Astrocyte (in vitro differentiated cells and primary cell): Measurements from ENCODE around the gene SRC. TPM values are rescaled to one million over a fixed set of nuclear protein-coding genes. Genes with fewer than 3 reads are reported as not detected.
A peak's percentile ranks its signal among the peaks of the same experiment; 100 is the strongest.

ENCODE experiments used
- DNase-seq: peaks from one replicate; pipeline ENCODE4 v3.0.0-alpha.2; 2010; ENCODE audit warnings: low read depth
- FAIRE-seq: peaks from 2 replicates; lab custom pipeline; 2011; peaks lifted over from hg19 to GRCh38; lab: Jason Lieb, UNC
- H2AFZ ChIP-seq: 2 replicates; pipeline ENCODE4 v1.6.0; 2012; ENCODE audit warnings: low read depth, low read length, inconsistent platforms
- H3K27ac ChIP-seq: 2 replicates; pipeline ENCODE4 v1.5.1; 2011; ENCODE audit warnings: low read depth, low read length, inconsistent platforms
- H3K27me3 ChIP-seq: 2 replicates; pipeline ENCODE4 v1.6.0; 2011; ENCODE audit warnings: low read length, inconsistent platforms; ENCODE audit not compliant: insufficient read depth
- H3K36me3 ChIP-seq: 2 replicates; pipeline ENCODE4 v1.5.1; 2011; ENCODE audit warnings: low read length, inconsistent platforms; ENCODE audit not compliant: insufficient read depth
- H3K4me1 ChIP-seq: 2 replicates; pipeline ENCODE4 v1.5.1; 2011; ENCODE audit warnings: low read length, inconsistent platforms; ENCODE audit not compliant: insufficient read depth
- H3K4me2 ChIP-seq: 2 replicates; pipeline ENCODE4 v1.6.0; 2012; ENCODE audit warnings: low read length, inconsistent platforms
- H3K4me3 ChIP-seq: 2 replicates; pipeline ENCODE4 v1.5.1; 2011; ENCODE audit warnings: low read depth, mild to moderate bottlenecking, low read length, inconsistent platforms; ENCODE audit not compliant: insufficient read depth
- H3K79me2 ChIP-seq: 2 replicates; pipeline ENCODE4 v1.6.0; 2012; ENCODE audit warnings: mild to moderate bottlenecking, low read length, inconsistent platforms; ENCODE audit not compliant: insufficient read depth
- H3K9ac ChIP-seq: 2 replicates; pipeline ENCODE4 v1.6.0; 2012; ENCODE audit warnings: mild to moderate bottlenecking, low read length, inconsistent platforms
- H3K9me3 ChIP-seq: 2 replicates; pipeline ENCODE4 v1.5.1; 2012; ENCODE audit warnings: low read depth, mild to moderate bottlenecking, low read length, inconsistent platforms; ENCODE audit not compliant: insufficient read depth
- H4K20me1 ChIP-seq: 2 replicates; pipeline ENCODE4 v1.6.0; 2012; ENCODE audit warnings: low read length, inconsistent platforms; ENCODE audit not compliant: insufficient read depth
- H3K27ac Mint-ChIP-seq: one replicate; pipeline ENCODE4 v1.8.0; 2021; ENCODE audit warnings: mild to moderate bottlenecking, mixed read lengths; ENCODE audit not compliant: unreplicated experiment
- H3K27me3 Mint-ChIP-seq: one replicate; pipeline ENCODE4 v1.8.0; 2021; ENCODE audit warnings: low read depth, mixed read lengths; ENCODE audit not compliant: unreplicated experiment
- H3K36me3 Mint-ChIP-seq: one replicate; pipeline ENCODE4 v1.8.0; 2021; ENCODE audit warnings: low read depth, mixed read lengths; ENCODE audit not compliant: unreplicated experiment
- H3K4me1 Mint-ChIP-seq: one replicate; pipeline ENCODE4 v1.8.0; 2021; ENCODE audit warnings: low read depth, mixed read lengths; ENCODE audit not compliant: unreplicated experiment
- H3K4me3 Mint-ChIP-seq: one replicate; pipeline ENCODE4 v1.8.0; 2021; ENCODE audit warnings: mild to moderate bottlenecking, moderate library complexity, mixed read lengths; ENCODE audit not compliant: unreplicated experiment
- H3K9me3 Mint-ChIP-seq: one replicate; pipeline ENCODE4 v1.8.0; 2021; ENCODE audit warnings: mild to moderate bottlenecking, mixed read lengths; ENCODE audit not compliant: unreplicated experiment
- CTCF ChIP-seq: IDR thresholded peaks from 2 replicates; pipeline ENCODE4 v1.5.1; 2011; ENCODE audit warnings: low read depth, mild to moderate bottlenecking, inconsistent platforms, low read length, moderate library complexity; ENCODE audit not compliant: insufficient read depth
- EZH2 ChIP-seq: IDR thresholded peaks from 2 replicates; pipeline ENCODE4 v1.6.1; 2012; ENCODE audit warnings: mild to moderate bottlenecking, low read length, inconsistent platforms; ENCODE audit not compliant: insufficient read depth
- total RNA-seq: library from RNA; stranded (reverse); gene quantifications from 2 replicates; pipeline ENCODE4 v1.2.1, GENCODE V29; 2021

The SRC gene
- total RNA-seq, 1 donor from 2014 or later = 33.4 TPM

DNA sequence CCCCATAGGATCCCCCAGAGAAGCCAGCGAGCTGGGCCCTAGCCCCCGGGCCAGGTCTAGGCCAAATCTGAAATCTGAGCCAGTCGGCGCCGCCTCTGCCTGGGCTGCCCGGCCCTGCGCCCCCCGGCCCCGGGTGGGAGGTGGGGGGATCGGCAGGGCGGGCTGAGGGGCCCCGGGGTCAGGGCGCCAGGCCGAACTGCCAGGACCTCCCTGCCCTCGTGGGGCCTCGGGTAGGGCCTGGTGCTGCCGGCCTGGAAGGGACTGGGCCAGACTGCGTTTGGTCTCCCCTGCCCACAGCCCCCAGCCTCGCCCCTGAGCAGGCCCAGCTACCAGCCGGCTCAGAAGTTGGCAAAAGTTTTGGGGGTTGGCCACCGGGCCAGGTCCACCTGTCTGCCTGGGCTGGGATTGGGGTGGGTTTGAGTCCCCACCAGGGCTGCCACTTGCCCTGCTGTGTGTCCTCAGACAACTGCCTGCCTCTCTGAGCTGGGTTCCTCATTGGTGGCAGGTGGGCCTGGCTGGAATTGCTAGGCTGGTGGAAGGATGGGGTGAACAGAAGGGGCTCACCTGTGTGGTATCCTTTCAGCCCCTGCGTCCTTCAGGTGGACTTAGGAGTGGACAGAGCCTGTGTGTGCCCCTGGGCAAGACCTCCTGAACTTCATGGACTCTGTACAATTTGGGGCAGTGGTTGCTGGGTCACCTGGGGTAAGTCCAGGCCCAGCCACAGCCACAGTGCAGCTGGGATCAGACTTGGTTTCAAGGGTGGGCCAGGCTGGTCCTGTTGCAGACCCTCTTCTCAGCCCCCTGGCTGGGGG is 801 bp downstream of the SRC start:
- no peaks in the 10 kb centered on the region for H3K9me3 Mint-ChIP-seq
- Histone ChIP-seq H3K36me3 (no peaks in the 10 kb centered on the region), H3K4me1 (peaks cover 18% of the 10 kb centered on the region), H3K27me3 (no peaks in the 10 kb centered on the region), H3K4me2 (peak overlapping the region; percentile 86), H3K9me3 (no peaks in the 10 kb centered on the region), H4K20me1 (peaks cover 50% of the 10 kb centered on the region), H3K79me2 (peaks cover 53% of the 10 kb centered on the region), H2AFZ (no peak overlapping the region), H3K9ac (peak overlapping the region; percentile 74), H3K4me3 (peak overlapping the region; percentile 51), H3K27ac (no peak overlapping the region)
- H3K36me3 Mint-ChIP-seq = peaks cover 14% of the 10 kb centered on the region
- no peak for FAIRE-seq
- peak overlapping the region; percentile 84 for H3K4me3 Mint-ChIP-seq
- TF ChIP-seq CTCF = no peak
- TF ChIP-seq EZH2 = no peak
- peak overlapping the region; percentile 18 for H3K27ac Mint-ChIP-seq
- DNase-seq = no peak
- peaks cover 18% of the 10 kb centered on the region for H3K4me1 Mint-ChIP-seq
- H3K27me3 Mint-ChIP-seq = no peaks in the 10 kb centered on the region

DNA sequence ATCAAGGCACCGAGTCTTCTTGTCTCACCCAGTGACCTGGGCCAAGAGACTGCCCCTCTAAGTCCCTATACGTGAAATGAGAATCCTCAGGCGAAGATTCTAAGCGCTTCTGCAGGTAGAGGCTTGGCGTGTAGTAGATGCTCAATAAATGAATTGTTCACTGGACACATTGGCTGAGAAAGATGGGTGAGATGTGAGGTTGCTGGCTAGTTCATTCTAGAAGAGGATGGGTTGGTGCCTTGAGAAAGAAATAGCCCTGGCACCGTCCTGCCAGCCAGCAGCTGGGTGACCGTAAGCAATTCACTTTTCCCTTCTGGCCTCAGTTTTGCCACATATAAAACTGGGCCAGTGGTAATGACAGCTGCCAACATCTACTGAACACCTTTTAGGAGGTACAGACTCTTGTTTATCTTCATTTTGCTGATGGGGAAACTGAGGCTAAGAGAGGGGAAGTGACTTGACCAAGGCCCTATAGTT is 1.4 kb downstream of the SRC start:
- H2AFZ ChIP-seq = no peak overlapping the region
- no peak overlapping the region for H3K27ac ChIP-seq
- no peak for TF ChIP-seq CTCF
- TF ChIP-seq EZH2 = no peak
- no peaks in the 10 kb centered on the region for H3K36me3 ChIP-seq
- Mint-ChIP-seq H3K36me3 (peaks cover 13% of the 10 kb centered on the region), H3K27me3 (no peaks in the 10 kb centered on the region), H3K4me1 (peaks cover 18% of the 10 kb centered on the region), H3K4me3 (peak overlapping the region; percentile 84), H3K9me3 (no peaks in the 10 kb centered on the region), H3K27ac (no peak overlapping the region)
- H3K9ac ChIP-seq = peak overlapping the region; percentile 74
- H3K79me2 ChIP-seq = peaks cover 59% of the 10 kb centered on the region
- H3K4me1 ChIP-seq = peaks cover 18% of the 10 kb centered on the region
- H3K4me3 ChIP-seq = no peak overlapping the region
- H4K20me1 ChIP-seq = peaks cover 57% of the 10 kb centered on the region
- H3K9me3 ChIP-seq = no peaks in the 10 kb centered on the region
- H3K27me3 ChIP-seq = no peaks in the 10 kb centered on the region
- H3K4me2 ChIP-seq = peak overlapping the region; percentile 86
- no peak for DNase-seq
- FAIRE-seq = no peak
